C4-2B (cell line): Measurements from ENCODE around the gene MFN1.
"Not testable (repeated sequence)": the region's sequence is repeated elsewhere in the genome, so short reads cannot be mapped to it uniquely, and the experiment has no call there.

ENCODE experiments used
- H3K27ac ChIP-seq: fragments of 450-650 bp; 2 replicates; pipeline ENCODE4 v1.5.1; 2017
- CTCF ChIP-seq: fragments of 450-650 bp; conservative IDR thresholded peaks from 2 replicates; pipeline ENCODE4 v1.5.1; 2017; ENCODE audit warnings: mild to moderate bottlenecking
- ZFX ChIP-seq: fragments of 450-650 bp; IDR thresholded peaks from 2 replicates; pipeline ENCODE4 v1.6.1; 2017

Gene MFN1

GRCh38 chr3:179304605-179305004, 42.9 kb upstream of the MFN1 start:
- no peak for TF ChIP-seq ZFX
- TF ChIP-seq CTCF = no peak
- no peak overlapping the region for H3K27ac ChIP-seq

GRCh38 chr3:179307362-179307761, 40.1 kb upstream of the MFN1 start:
- H3K27ac ChIP-seq = not testable (repeated sequence)

GRCh38 chr3:179308001-179308400, 39.5 kb upstream of the MFN1 start:
- no peak overlapping the region for H3K27ac ChIP-seq
- TF ChIP-seq CTCF = no peak
- no peak for TF ChIP-seq ZFX

- no peak overlapping the region for H3K27ac ChIP-seq
- TF ChIP-seq CTCF (no peak), ZFX (no peak)
These were observed 38.1 kb upstream of the MFN1 start for GRCh38 chr3:179309225-179310078.

- H3K27ac ChIP-seq = no peak overlapping the region
- no peak for TF ChIP-seq ZFX
- TF ChIP-seq CTCF = no peak
These were observed 28.6 kb upstream of the MFN1 start for GRCh38 chr3:179318876-179319275.

GRCh38 chr3:179321668-179322285, 25.7 kb upstream of the MFN1 start:
- H3K27ac ChIP-seq = peak overlapping the region; percentile 95

More at GRCh38 chr3:179321668-179322285, 25.7 kb upstream of the MFN1 start:
- TF ChIP-seq CTCF (peak; percentile 82), ZFX (no peak)
